Progenitor cell of endocrine pancreas (in vitro differentiated cells): ENCODE data around the gene LMF2. TPM values are rescaled to one million over a fixed set of nuclear protein-coding genes. Genes with fewer than 3 reads are reported as not detected.

Source experiments
- DNase-seq: peaks from one replicate; pipeline ENCODE4 v3.0.0; 2021; ENCODE audit warnings: low spot score; ENCODE audit not compliant: unreplicated experiment
- H3K27ac Mint-ChIP-seq: 2 replicates; pipeline ENCODE4 v1.8.0; 2021; ENCODE audit warnings: mild to moderate bottlenecking, moderate library complexity, mixed read lengths
- H3K27me3 Mint-ChIP-seq: 2 replicates; pipeline ENCODE4 v1.8.0; 2021; ENCODE audit warnings: mixed read lengths
- H3K36me3 Mint-ChIP-seq: 2 replicates; pipeline ENCODE4 v1.8.0; 2022; ENCODE audit warnings: mixed read lengths; ENCODE audit not compliant: insufficient read depth
- H3K4me1 Mint-ChIP-seq: 2 replicates; pipeline ENCODE4 v1.8.0; 2021; ENCODE audit warnings: low read depth, mixed read lengths
- H3K4me3 Mint-ChIP-seq: 2 replicates; pipeline ENCODE4 v1.8.0; 2021; ENCODE audit warnings: low read depth, mild to moderate bottlenecking, moderate library complexity, mixed read lengths
- H3K9me3 Mint-ChIP-seq: 2 replicates; pipeline ENCODE4 v1.8.0; 2021; ENCODE audit warnings: low read depth, mixed read lengths
- total RNA-seq: library from RNA; stranded (reverse); gene quantifications from 2 replicates; pipeline ENCODE4 v1.2.1, GENCODE V29; 2021
- TF ChIP-seq, protein P1 (sequence below): fragments of 200-600 bp; sonication (generic); IDR thresholded peaks from one replicate; pipeline ENCODE4 v1.5.0; 2021; ENCODE audit warnings: antibody characterized with exemption, mild to moderate bottlenecking; ENCODE audit not compliant: unreplicated experiment

The LMF2 gene
- total RNA-seq, 1 donor from 2014 or later, result 65.5 TPM

DNA sequence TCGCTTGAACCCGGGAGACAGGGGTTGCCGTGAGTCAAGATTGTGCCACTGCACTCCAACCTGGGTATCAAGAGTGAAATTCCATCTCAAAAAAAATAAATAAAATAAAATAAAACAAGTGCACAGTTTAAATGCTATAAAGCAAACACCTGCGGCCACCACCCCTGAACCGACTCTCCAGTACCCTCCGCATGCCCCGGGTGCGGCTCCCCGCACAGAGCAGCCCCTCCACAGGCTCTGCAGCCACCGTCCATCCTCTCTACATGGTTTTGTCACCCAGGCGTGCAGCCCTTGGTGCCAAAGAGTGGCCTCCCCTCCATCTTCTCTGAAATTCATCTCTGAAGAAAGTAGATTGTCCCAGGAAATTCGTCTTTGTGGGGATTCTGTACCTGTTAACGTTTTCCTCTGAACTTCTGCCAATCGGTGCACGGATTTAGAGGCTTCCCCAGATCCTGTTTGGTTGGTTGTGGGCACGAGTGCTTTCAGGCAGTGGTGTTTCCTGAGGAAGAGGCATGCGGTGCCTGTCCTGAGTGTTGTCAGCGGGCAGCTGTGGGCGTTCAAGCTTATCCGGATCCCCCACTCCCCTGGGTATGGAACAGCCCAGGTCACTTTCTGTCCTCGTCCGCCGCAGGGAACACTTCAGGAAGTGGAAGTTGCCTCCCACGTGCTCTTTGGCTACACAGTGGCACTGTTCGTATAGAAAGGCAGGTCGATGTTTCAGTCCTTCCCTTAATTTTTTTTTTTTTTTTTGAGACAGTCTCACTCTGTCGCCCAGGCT lies 16.8 kb downstream of the LMF2 start:
- Mint-ChIP-seq H3K4me1 (no peaks in the 10 kb centered on the region), H3K36me3 (no peaks in the 10 kb centered on the region), H3K27ac (no peak overlapping the region), H3K9me3 (no peaks in the 10 kb centered on the region), H3K27me3 (peaks cover 23% of the 10 kb centered on the region), H3K4me3 (no peak overlapping the region)
- TF ChIP-seq, protein P1, sequence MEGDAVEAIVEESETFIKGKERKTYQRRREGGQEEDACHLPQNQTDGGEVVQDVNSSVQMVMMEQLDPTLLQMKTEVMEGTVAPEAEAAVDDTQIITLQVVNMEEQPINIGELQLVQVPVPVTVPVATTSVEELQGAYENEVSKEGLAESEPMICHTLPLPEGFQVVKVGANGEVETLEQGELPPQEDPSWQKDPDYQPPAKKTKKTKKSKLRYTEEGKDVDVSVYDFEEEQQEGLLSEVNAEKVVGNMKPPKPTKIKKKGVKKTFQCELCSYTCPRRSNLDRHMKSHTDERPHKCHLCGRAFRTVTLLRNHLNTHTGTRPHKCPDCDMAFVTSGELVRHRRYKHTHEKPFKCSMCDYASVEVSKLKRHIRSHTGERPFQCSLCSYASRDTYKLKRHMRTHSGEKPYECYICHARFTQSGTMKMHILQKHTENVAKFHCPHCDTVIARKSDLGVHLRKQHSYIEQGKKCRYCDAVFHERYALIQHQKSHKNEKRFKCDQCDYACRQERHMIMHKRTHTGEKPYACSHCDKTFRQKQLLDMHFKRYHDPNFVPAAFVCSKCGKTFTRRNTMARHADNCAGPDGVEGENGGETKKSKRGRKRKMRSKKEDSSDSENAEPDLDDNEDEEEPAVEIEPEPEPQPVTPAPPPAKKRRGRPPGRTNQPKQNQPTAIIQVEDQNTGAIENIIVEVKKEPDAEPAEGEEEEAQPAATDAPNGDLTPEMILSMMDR, result no peak
- DNase-seq, result no peak

- TF ChIP-seq, protein P1, result no peak
- Mint-ChIP-seq H3K27ac (no peak overlapping the region), H3K4me3 (no peak overlapping the region), H3K9me3 (no peaks in the 10 kb centered on the region), H3K4me1 (no peaks in the 10 kb centered on the region), H3K27me3 (peaks cover 26% of the 10 kb centered on the region), H3K36me3 (no peaks in the 10 kb centered on the region)
- DNase-seq, result no peak
Observed at GRCh38 chr22:50489363-50490243, 17.9 kb downstream of the LMF2 start.

DNA sequence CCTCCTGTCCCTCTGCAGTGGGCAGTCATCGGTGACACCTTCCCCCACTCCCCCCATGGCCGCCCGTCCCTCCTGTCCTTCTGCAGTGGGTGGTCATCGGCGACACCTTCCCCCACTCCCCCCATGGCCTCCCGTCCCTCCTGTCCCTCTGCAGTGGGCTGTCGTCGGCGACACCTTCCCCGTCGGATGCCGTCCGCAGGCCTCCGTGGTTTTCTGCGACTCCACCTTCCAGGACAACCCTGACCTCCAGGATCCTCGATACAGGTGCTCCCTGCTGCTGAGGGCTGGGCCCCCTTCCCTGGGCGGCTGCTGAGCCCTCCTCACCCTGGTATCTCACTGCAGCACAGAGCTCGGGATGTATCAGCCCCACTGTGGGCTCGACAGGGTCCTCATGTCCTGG lies 18.6 kb downstream of the LMF2 start:
- H3K27me3 Mint-ChIP-seq, result peaks cover 26% of the 10 kb centered on the region
- no peak overlapping the region for H3K27ac Mint-ChIP-seq
- no peaks in the 10 kb centered on the region for H3K9me3 Mint-ChIP-seq
- TF ChIP-seq, protein P1, result no peak
- H3K4me3 Mint-ChIP-seq, result no peak overlapping the region
- H3K4me1 Mint-ChIP-seq, result no peaks in the 10 kb centered on the region
- H3K36me3 Mint-ChIP-seq, result no peaks in the 10 kb centered on the region
- no peak for DNase-seq

- no peaks in the 10 kb centered on the region for H3K4me1 Mint-ChIP-seq
- TF ChIP-seq, protein P1, result no peak
- no peaks in the 10 kb centered on the region for H3K36me3 Mint-ChIP-seq
- peaks cover 27% of the 10 kb centered on the region for H3K27me3 Mint-ChIP-seq
- H3K27ac Mint-ChIP-seq, result no peak overlapping the region
- no peaks in the 10 kb centered on the region for H3K9me3 Mint-ChIP-seq
- no peak overlapping the region for H3K4me3 Mint-ChIP-seq
- DNase-seq, result no peak
Observed at GRCh38 chr22:50488006-50488677, 19.4 kb downstream of the LMF2 start.
